H9 (cell line): ENCODE data around the gene CHD3. TPM values are rescaled to one million over a fixed set of nuclear protein-coding genes. Genes with fewer than 3 reads are reported as not detected.

Source experiments
- DNase-seq: peaks from one replicate; pipeline ENCODE4 v3.0.0-alpha.2; 2017
- H2AFZ ChIP-seq: one replicate; pipeline ENCODE4 v1.6.1; 2013; ENCODE audit warnings: mild to moderate bottlenecking, low read length, control low read depth, moderate library complexity
- H2AK5ac ChIP-seq: 2 replicates; pipeline ENCODE4 v1.6.1; 2013; ENCODE audit warnings: low read length, control low read depth, mixed read lengths; ENCODE audit not compliant: insufficient read length
- H2BK120ac ChIP-seq: one replicate; pipeline ENCODE4 v1.6.1; 2013; ENCODE audit warnings: low read depth, mild to moderate bottlenecking, low read length, control low read depth, inconsistent platforms; ENCODE audit not compliant: poor library complexity, severe bottlenecking
- H2BK12ac ChIP-seq: 2 replicates; pipeline ENCODE4 v1.6.1; 2013; ENCODE audit warnings: low read length, control low read depth, mixed read lengths, low read depth; ENCODE audit not compliant: insufficient read length
- H2BK15ac ChIP-seq: 2 replicates; pipeline ENCODE4 v1.6.1; 2013; ENCODE audit warnings: low read depth, low read length, control low read depth
- H2BK20ac ChIP-seq: one replicate; pipeline ENCODE4 v1.6.1; 2013; ENCODE audit warnings: low read depth, mild to moderate bottlenecking, low read length, control low read depth, inconsistent platforms; ENCODE audit not compliant: poor library complexity, severe bottlenecking
- H2BK5ac ChIP-seq: 2 replicates; pipeline ENCODE4 v1.6.1; 2013; ENCODE audit warnings: low read length, control low read depth, mixed read lengths; ENCODE audit not compliant: insufficient read length
- H3K14ac ChIP-seq: 2 replicates; pipeline ENCODE4 v1.6.1; 2013; ENCODE audit warnings: low read length, control low read depth; ENCODE audit not compliant: insufficient read depth
- H3K18ac ChIP-seq: 2 replicates; pipeline ENCODE4 v1.6.1; 2013; ENCODE audit warnings: low read depth, mild to moderate bottlenecking, mixed read lengths, low read length, control low read depth; ENCODE audit not compliant: insufficient read length
- H3K23ac ChIP-seq: 2 replicates; pipeline ENCODE4 v1.6.1; 2013; ENCODE audit warnings: low read length, control low read depth, mixed read lengths, low read depth; ENCODE audit not compliant: insufficient read length
- H3K23me2 ChIP-seq: 2 replicates; pipeline ENCODE4 v1.6.1; 2013; ENCODE audit warnings: low read depth, mild to moderate bottlenecking, mixed read lengths, low read length, control low read depth; ENCODE audit not compliant: insufficient read length, poor library complexity, severe bottlenecking
- H3K27ac ChIP-seq: 2 replicates; pipeline ENCODE4 v1.5.1; 2013; ENCODE audit warnings: low read length, control low read depth, mixed read lengths, low read depth; ENCODE audit not compliant: insufficient read length
- H3K27me3 ChIP-seq: 2 replicates; pipeline ENCODE4 v1.6.1; 2013; ENCODE audit warnings: low read length, control low read depth, inconsistent platforms; ENCODE audit not compliant: insufficient read depth
- H3K4ac ChIP-seq: 2 replicates; pipeline ENCODE4 v1.6.1; 2013; ENCODE audit warnings: low read depth, mild to moderate bottlenecking, control low read depth, inconsistent platforms, low read length, moderate library complexity
- H3K4me1 ChIP-seq: 2 replicates; pipeline ENCODE4 v1.6.1; 2013; ENCODE audit warnings: low read length, control low read depth, inconsistent platforms; ENCODE audit not compliant: insufficient read depth
- H3K4me2 ChIP-seq: 2 replicates; pipeline ENCODE4 v1.6.1; 2013; ENCODE audit warnings: low read length, control low read depth, mixed read lengths; ENCODE audit not compliant: insufficient read length, insufficient read depth
- H3K56ac ChIP-seq: 2 replicates; pipeline ENCODE4 v1.6.1; 2013; ENCODE audit warnings: low read depth, mild to moderate bottlenecking, mixed read lengths, low read length, control low read depth; ENCODE audit not compliant: insufficient read length
- H3K79me1 ChIP-seq: 2 replicates; pipeline ENCODE4 v1.6.1; 2013; ENCODE audit warnings: low read depth, mild to moderate bottlenecking, moderate library complexity, low read length, control low read depth, inconsistent platforms; ENCODE audit not compliant: insufficient read depth, poor library complexity, severe bottlenecking
- H3K79me2 ChIP-seq: 2 replicates; pipeline ENCODE4 v1.6.1; 2013; ENCODE audit warnings: low read length, control low read depth, inconsistent platforms; ENCODE audit not compliant: insufficient read depth
- H3K9ac ChIP-seq: 2 replicates; pipeline ENCODE4 v1.6.1; 2013; ENCODE audit warnings: low read length, control low read depth, mixed read lengths; ENCODE audit not compliant: insufficient read length; ENCODE audit errors: extremely low read depth
- H3K9me3 ChIP-seq: one replicate; pipeline ENCODE4 v1.6.1; 2013; ENCODE audit warnings: low read depth, low read length, inconsistent platforms; ENCODE audit not compliant: control insufficient read depth
- H3T11ph ChIP-seq: one replicate; pipeline ENCODE4 v1.6.1; 2013; ENCODE audit warnings: mild to moderate bottlenecking, low read length, control low read depth, inconsistent platforms
- H4K20me1 ChIP-seq: one replicate; pipeline ENCODE4 v1.6.1; 2013; ENCODE audit not compliant: control insufficient read depth, insufficient read length, insufficient read depth
- H4K5ac ChIP-seq: 2 replicates; pipeline ENCODE4 v1.6.1; 2013; ENCODE audit warnings: low read depth, mild to moderate bottlenecking, mixed read lengths, low read length, control low read depth; ENCODE audit not compliant: insufficient read length
- H4K8ac ChIP-seq: replicated peaks from 2 replicates; pipeline ENCODE4 v1.6.1; 2013; ENCODE audit warnings: low read length, control low read depth, mixed read lengths, low read depth; ENCODE audit not compliant: insufficient read length
- H4K91ac ChIP-seq: 2 replicates; pipeline ENCODE4 v1.6.1; 2013; ENCODE audit warnings: low read depth, mild to moderate bottlenecking, moderate library complexity, mixed read lengths, low read length, control low read depth; ENCODE audit not compliant: insufficient read length
- H3K27ac Mint-ChIP-seq, 3 experiments: 2 replicates in 2 of 3; 3 replicates in 1 of 3; pipeline ENCODE4 v1.8.0; 2020 to 2021; ENCODE audit warnings: mixed read lengths in 3 of 3, mild to moderate bottlenecking in 1 of 3, moderate library complexity in 1 of 3
- H3K27me3 Mint-ChIP-seq: 2 replicates; pipeline ENCODE4 v1.8.0; 2021; ENCODE audit warnings: low read depth, mild to moderate bottlenecking, moderate library complexity, mixed read lengths
- H3K36me3 Mint-ChIP-seq, 3 experiments: 2 replicates in 2 of 3; 3 replicates in 1 of 3; pipeline ENCODE4 v1.8.0; 2020 to 2021; ENCODE audit warnings: low read depth in 3 of 3, mixed read lengths in 3 of 3; ENCODE audit not compliant: insufficient read depth in 1 of 3
- H3K4me1 Mint-ChIP-seq, 2 experiments: 2 replicates each; pipeline ENCODE4 v1.8.0; 2020; ENCODE audit warnings: mixed read lengths in 2 of 2
- H3K4me3 Mint-ChIP-seq, 2 experiments: 2 replicates in 1 of 2; 3 replicates in 1 of 2; pipeline ENCODE4 v1.8.0; 2020 to 2021; ENCODE audit warnings: mild to moderate bottlenecking in 2 of 2, mixed read lengths in 2 of 2, moderate library complexity in 1 of 2
- H3K9me3 Mint-ChIP-seq, 2 experiments: 2 replicates in 1 of 2; 3 replicates in 1 of 2; pipeline ENCODE4 v1.8.0; 2020; ENCODE audit warnings: mild to moderate bottlenecking in 2 of 2, mixed read lengths in 2 of 2, moderate library complexity in 1 of 2
- WGBS: extraction: QIAGEN DNeasy Blood & Tissue Kit; methylation state at CpG from one replicate; pipeline ENCODE4 v1.1.7; 2013; ENCODE audit warnings: missing lambda C conversion rate, low lambda C conversion rate, mixed read lengths; ENCODE audit not compliant: insufficient read length; ENCODE audit errors: extremely low coverage; 5-methylcytosine and 5-hydroxymethylcytosine counted together
- total RNA-seq: library from RNA; stranded (reverse); gene quantifications from 2 replicates; pipeline ENCODE4 v1.2.1, GENCODE V29; 2021
- TF ChIP-seq, protein P1 (sequence below): fragments of 200-600 bp; sonication (generic); conservative IDR thresholded peaks from 3 replicates; pipeline ENCODE4 v1.8.0; 2021; ENCODE audit warnings: antibody characterized with exemption, mild to moderate bottlenecking

CHD3 gene
- total RNA-seq, 1 experiment from 2014 or later: 33.2 TPM

DNA sequence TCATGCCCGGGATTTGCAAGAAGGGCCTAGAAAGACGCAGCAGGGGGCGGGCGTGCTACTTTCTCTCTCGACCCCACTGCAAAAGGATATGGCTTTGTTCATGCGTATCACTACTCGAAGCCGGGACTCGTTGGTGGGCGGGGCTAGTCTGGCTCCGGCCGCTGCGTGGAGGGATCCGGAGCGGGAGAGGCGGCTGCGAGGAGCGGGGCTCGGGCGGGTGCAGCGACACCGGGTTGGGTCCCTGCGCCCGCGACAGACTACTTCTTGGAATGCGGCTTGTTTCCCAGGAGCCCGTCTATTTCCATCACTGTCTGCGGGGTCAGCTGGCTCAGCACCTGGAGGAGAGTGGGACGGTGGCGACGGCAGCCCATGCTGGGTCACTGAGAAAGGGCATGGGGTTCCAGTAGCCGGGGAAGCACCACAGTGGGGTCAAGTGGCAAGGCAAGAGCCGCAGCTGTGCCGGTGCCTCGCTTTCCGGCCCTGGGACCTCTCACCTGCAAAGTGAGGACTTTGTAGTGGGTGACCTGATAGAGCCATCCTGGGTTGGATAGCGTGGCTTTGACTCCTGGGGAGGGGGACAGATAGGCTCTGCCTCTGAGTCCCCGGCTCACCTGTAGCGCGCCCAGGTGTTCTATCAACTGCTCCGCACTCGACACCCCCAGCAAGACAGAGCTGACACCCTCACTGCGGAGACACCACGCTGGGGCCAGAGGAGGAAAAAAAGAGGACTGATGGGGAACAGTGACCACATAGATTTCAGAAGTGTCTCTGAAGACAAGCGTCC is 34.4 kb downstream of the CHD3 start:
- Histone ChIP-seq H4K91ac (no peak overlapping the region), H3K9me3 (no peaks in the 10 kb centered on the region), H3K4ac (no peak overlapping the region), H3K79me2 (no peaks in the 10 kb centered on the region), H3K18ac (no peak overlapping the region), H3K79me1 (no peaks in the 10 kb centered on the region), H2BK15ac (no peak overlapping the region), H4K5ac (no peak overlapping the region), H3K4me1 (peaks cover 4% of the 10 kb centered on the region; the same call in 1 of the 2 replicates), H2BK20ac (no peak overlapping the region), H3K4me2 (peak overlapping the region; percentile 7), H3K14ac (no peak overlapping the region), H3K27ac (no peak overlapping the region), H4K8ac (no peak overlapping the region), H2AFZ (no peak overlapping the region), H3K9ac (no peak overlapping the region), H2BK120ac (no peak overlapping the region), H2BK12ac (no peak overlapping the region), H3K27me3 (peaks cover 28% of the 10 kb centered on the region; the same call in 1 of the 2 replicates), H3K23ac (no peak overlapping the region), H2AK5ac (no peak overlapping the region), H3K23me2 (no peaks in the 10 kb centered on the region), H3K56ac (no peak overlapping the region), H3T11ph (no peak overlapping the region), H2BK5ac (no peak overlapping the region), H4K20me1 (no peaks in the 10 kb centered on the region)
- WGBS: no CpG with 5 or more reads among the region's 45 CpGs
- no peaks in the 10 kb centered on the region; a peak in 2 of 7 replicates for H3K36me3 Mint-ChIP-seq
- TF ChIP-seq, protein P1, sequence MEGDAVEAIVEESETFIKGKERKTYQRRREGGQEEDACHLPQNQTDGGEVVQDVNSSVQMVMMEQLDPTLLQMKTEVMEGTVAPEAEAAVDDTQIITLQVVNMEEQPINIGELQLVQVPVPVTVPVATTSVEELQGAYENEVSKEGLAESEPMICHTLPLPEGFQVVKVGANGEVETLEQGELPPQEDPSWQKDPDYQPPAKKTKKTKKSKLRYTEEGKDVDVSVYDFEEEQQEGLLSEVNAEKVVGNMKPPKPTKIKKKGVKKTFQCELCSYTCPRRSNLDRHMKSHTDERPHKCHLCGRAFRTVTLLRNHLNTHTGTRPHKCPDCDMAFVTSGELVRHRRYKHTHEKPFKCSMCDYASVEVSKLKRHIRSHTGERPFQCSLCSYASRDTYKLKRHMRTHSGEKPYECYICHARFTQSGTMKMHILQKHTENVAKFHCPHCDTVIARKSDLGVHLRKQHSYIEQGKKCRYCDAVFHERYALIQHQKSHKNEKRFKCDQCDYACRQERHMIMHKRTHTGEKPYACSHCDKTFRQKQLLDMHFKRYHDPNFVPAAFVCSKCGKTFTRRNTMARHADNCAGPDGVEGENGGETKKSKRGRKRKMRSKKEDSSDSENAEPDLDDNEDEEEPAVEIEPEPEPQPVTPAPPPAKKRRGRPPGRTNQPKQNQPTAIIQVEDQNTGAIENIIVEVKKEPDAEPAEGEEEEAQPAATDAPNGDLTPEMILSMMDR: no peak
- peak; percentile 91 for DNase-seq
- no peaks in the 10 kb centered on the region for H3K9me3 Mint-ChIP-seq
- H3K27me3 Mint-ChIP-seq: peaks cover 93% of the 10 kb centered on the region
- peaks cover 15 to 16% of the 10 kb centered on the region in 2 experiments for H3K4me1 Mint-ChIP-seq
- peak overlapping the region; percentile 50 to 65 for H3K4me3 Mint-ChIP-seq
- no peak overlapping the region for H3K27ac Mint-ChIP-seq
